AG04450 (cell line): Measurements from ENCODE around the gene RAP2A. TPM values are rescaled to one million over a fixed set of nuclear protein-coding genes. Genes with fewer than 3 reads are reported as not detected.

ENCODE experiments used
- CTCF ChIA-PET: fragments of 300-600, 350-600 bp; formaldehyde crosslinking; extraction: SDS; loops from one replicate; lab custom pipeline; 2022; ENCODE audit warnings: antibody characterized with exemption, inconsistent platforms; lab: Charles Lee
- POLR2A ChIA-PET: fragments of 350-600 bp; formaldehyde crosslinking; extraction: SDS; loops from one replicate; lab custom pipeline; 2021; ENCODE audit warnings: antibody characterized with exemption, inconsistent platforms; lab: Yijun Ruan, JAX
- DNase-seq: peaks from one replicate; pipeline ENCODE4 v3.0.0-alpha.2; 2011; ENCODE audit warnings: low read depth, low spot score
- H3K27ac ChIP-seq: one replicate; pipeline ENCODE4 v1.5.1; 2012; ENCODE audit warnings: low read depth, low read length, control low read depth
- H3K27me3 ChIP-seq: one replicate; pipeline ENCODE4 v1.6.0; 2012; ENCODE audit warnings: low read length; ENCODE audit not compliant: control insufficient read depth, insufficient read depth
- H3K4me3 ChIP-seq: 2 replicates; pipeline ENCODE4 v1.5.1; 2011; ENCODE audit warnings: mild to moderate bottlenecking, low read depth, low read length, control low read depth
- H3K9me3 ChIP-seq: 2 replicates; pipeline ENCODE4 v1.5.1; 2012; ENCODE audit warnings: low read length; ENCODE audit not compliant: control insufficient read depth, insufficient read depth
- polyA plus RNA-seq: library from polyadenylated mRNA; depleted of rRNA; stranded (reverse); fragments of >200 nt; gene quantifications from 2 replicates; pipeline ENCODE4 v1.2.3, GENCODE V29; 2011
- TF ChIP-seq, protein P1 (sequence below): IDR thresholded peaks from 2 replicates; pipeline ENCODE4 v1.5.1; 2011; ENCODE audit warnings: low read depth, low read length, control low read depth, inconsistent platforms

RAP2A gene
- polyA plus RNA-seq, 1 experiment: 21.5 TPM

GRCh38 chr13:97392020-97392419 is 41.9 kb upstream of the RAP2A start:
- ChIA-PET POLR2A (no interaction called here), CTCF (interaction anchor here (0.8 to 1.1 kb wide), 3 partner anchors 24 to 364 kb away, joined by 3 to 8 read pairs (median 4); no protein-coding TSS in a partner anchor)
- Histone ChIP-seq H3K27me3 (no peaks in the 10 kb centered on the region), H3K9me3 (no peaks in the 10 kb centered on the region), H3K27ac (no peak overlapping the region), H3K4me3 (no peak overlapping the region)
- TF ChIP-seq, protein P1, sequence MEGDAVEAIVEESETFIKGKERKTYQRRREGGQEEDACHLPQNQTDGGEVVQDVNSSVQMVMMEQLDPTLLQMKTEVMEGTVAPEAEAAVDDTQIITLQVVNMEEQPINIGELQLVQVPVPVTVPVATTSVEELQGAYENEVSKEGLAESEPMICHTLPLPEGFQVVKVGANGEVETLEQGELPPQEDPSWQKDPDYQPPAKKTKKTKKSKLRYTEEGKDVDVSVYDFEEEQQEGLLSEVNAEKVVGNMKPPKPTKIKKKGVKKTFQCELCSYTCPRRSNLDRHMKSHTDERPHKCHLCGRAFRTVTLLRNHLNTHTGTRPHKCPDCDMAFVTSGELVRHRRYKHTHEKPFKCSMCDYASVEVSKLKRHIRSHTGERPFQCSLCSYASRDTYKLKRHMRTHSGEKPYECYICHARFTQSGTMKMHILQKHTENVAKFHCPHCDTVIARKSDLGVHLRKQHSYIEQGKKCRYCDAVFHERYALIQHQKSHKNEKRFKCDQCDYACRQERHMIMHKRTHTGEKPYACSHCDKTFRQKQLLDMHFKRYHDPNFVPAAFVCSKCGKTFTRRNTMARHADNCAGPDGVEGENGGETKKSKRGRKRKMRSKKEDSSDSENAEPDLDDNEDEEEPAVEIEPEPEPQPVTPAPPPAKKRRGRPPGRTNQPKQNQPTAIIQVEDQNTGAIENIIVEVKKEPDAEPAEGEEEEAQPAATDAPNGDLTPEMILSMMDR: no peak
- no peak for DNase-seq

- TF ChIP-seq, protein P1: no peak
- Histone ChIP-seq H3K9me3 (no peaks in the 10 kb centered on the region), H3K27ac (no peak overlapping the region), H3K27me3 (no peaks in the 10 kb centered on the region), H3K4me3 (no peak overlapping the region)
- CTCF ChIA-PET: no interaction called here
- no peak for DNase-seq
- POLR2A ChIA-PET: no interaction called here
Observed at GRCh38 chr13:97394542-97394941, 39.4 kb upstream of the RAP2A start.

- ChIA-PET CTCF (interaction anchor here (1.6 kb wide), 1 partner anchor 378 kb away, joined by 5 read pairs; no protein-coding TSS in a partner anchor), POLR2A (no interaction called here)
- no peak for DNase-seq
- no peaks in the 10 kb centered on the region for H3K27me3 ChIP-seq
- TF ChIP-seq, protein P1: no peak
- no peaks in the 10 kb centered on the region for H3K9me3 ChIP-seq
- no peak overlapping the region for H3K4me3 ChIP-seq
- H3K27ac ChIP-seq: no peak overlapping the region
Observed at GRCh38 chr13:97395447-97396136, 38.4 kb upstream of the RAP2A start.

GRCh38 chr13:97397267-97397666 is 36.7 kb upstream of the RAP2A start:
- no peak overlapping the region for H3K27ac ChIP-seq
- DNase-seq: no peak
- no peak overlapping the region for H3K4me3 ChIP-seq
- POLR2A ChIA-PET: no interaction called here
- CTCF ChIA-PET: interaction anchor here (0.6 to 2.5 kb wide), 6 partner anchors 15 to 403 kb away, joined by 3 to 9 read pairs (median 3); no protein-coding TSS in a partner anchor
- H3K27me3 ChIP-seq: no peaks in the 10 kb centered on the region
- H3K9me3 ChIP-seq: no peaks in the 10 kb centered on the region
- TF ChIP-seq, protein P1: no peak

- Histone ChIP-seq H3K27ac (no peak overlapping the region), H3K9me3 (no peaks in the 10 kb centered on the region), H3K4me3 (no peak overlapping the region), H3K27me3 (no peaks in the 10 kb centered on the region)
- DNase-seq: no peak
- CTCF ChIA-PET: no interaction called here
- TF ChIP-seq, protein P1: no peak
- POLR2A ChIA-PET: no interaction called here
Observed at GRCh38 chr13:97401421-97401820, 32.5 kb upstream of the RAP2A start.
